Fibroblast of lung (primary cell): ENCODE results near the gene DKK3.

Source experiments
- EZH2 ChIP-seq: IDR thresholded peaks from 2 replicates; pipeline ENCODE4 v1.5.1; 2012; ENCODE audit warnings: low read length, control low read depth, mild to moderate bottlenecking; ENCODE audit errors: missing control alignments
- TF ChIP-seq, protein P1 (sequence below), 2 donors: IDR thresholded peaks in 1 of 2; conservative IDR thresholded peaks in 1 of 2; 1 replicate in 1 of 2; 2 replicates in 1 of 2; pipeline ENCODE4 v1.5.1; 2011 to 2012; ENCODE audit warnings: low read length in 2 of 2, control low read depth in 1 of 2, inconsistent platforms in 1 of 2, low read depth in 1 of 2, mild to moderate bottlenecking in 1 of 2

GRCh38 chr11:11931461-11932055 is 76.9 kb downstream of the DKK3 start:
- TF ChIP-seq, protein P1, sequence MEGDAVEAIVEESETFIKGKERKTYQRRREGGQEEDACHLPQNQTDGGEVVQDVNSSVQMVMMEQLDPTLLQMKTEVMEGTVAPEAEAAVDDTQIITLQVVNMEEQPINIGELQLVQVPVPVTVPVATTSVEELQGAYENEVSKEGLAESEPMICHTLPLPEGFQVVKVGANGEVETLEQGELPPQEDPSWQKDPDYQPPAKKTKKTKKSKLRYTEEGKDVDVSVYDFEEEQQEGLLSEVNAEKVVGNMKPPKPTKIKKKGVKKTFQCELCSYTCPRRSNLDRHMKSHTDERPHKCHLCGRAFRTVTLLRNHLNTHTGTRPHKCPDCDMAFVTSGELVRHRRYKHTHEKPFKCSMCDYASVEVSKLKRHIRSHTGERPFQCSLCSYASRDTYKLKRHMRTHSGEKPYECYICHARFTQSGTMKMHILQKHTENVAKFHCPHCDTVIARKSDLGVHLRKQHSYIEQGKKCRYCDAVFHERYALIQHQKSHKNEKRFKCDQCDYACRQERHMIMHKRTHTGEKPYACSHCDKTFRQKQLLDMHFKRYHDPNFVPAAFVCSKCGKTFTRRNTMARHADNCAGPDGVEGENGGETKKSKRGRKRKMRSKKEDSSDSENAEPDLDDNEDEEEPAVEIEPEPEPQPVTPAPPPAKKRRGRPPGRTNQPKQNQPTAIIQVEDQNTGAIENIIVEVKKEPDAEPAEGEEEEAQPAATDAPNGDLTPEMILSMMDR (conservative IDR thresholded peaks at IDR 0.05 in 1 of 2, IDR thresholded peaks at IDR 0.05 in 1 of 2; ENCODE audit: low read depth in 1 of 2, low read length in 2 of 2), result peak; percentile 47 to 63
- no peak for TF ChIP-seq EZH2
